Ramos (cell line): ENCODE data around the gene LY6G5B.

Source experiments
- in situ Hi-C: fragments of 300-500 bp; cut with MboI; formaldehyde crosslinking; loops from one replicate; pipeline ENCODE4 v1.14.3; 2022; ENCODE audit warnings: low sequenced_read_pairs; ENCODE audit not compliant: unreplicated experiment

Gene LY6G5B

DNA sequence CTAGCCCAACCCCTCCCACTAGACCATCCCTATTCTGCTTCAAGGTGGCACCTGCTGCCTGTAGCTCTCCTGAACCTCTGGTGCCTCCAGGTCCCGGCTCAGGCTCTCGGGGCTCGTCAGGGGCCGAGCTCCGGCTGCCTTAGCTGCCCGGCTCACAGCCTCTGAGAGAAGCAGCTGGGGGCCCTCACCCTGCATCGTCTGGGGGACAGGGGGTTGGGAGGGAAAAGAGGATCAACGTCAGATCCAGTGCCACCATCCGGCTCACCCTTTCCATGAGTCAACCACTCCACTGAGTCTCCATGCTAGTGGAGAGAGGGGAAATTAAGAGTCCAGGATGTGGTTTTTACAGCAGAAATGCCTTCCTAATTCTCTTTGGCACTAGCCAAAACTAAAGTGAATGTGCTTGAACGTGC, 30.3 kb upstream of the LY6G5B start:
- in situ Hi-C loops, result no loop called here

DNA sequence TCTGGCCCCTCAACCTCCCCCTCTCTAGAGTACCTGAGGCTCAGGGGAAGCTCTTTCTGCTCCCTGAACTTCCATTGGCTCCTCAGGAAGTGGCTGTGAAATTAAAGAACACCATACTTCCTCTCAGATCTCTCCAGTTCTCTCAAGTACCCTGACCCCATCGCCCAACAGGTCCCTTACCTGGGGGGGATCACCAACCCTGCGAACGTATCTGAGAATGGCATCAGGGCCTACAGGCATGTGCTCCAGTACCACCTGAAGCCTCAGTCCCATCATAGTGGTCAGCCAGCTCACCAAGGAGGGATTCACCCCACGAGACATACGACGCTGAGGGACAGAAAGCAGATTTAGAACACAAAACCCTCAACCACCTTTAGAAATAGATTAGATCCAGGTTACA, 29.2 kb upstream of the LY6G5B start:
- in situ Hi-C loops, result no loop called here

DNA sequence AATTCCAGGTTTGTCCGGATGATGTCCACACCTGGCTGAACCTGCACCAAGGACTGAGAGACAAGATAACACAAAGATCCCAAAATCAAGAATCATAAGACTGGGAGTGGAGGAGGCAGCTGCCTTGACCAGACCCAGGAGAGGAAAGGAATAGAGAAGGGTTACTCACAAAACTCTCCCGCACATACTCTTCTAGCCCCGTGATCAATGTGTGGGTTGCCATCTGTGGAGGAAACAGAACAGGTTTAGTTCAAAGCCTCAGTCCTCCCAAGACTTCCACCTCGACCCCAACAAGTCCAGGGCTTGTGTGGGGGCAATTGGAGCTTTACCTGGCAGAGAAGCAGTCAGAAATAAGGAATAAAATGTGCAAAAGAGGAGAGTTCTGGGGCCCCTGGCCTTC, 28.4 kb upstream of the LY6G5B start:
- in situ Hi-C loops, result no loop called here

DNA sequence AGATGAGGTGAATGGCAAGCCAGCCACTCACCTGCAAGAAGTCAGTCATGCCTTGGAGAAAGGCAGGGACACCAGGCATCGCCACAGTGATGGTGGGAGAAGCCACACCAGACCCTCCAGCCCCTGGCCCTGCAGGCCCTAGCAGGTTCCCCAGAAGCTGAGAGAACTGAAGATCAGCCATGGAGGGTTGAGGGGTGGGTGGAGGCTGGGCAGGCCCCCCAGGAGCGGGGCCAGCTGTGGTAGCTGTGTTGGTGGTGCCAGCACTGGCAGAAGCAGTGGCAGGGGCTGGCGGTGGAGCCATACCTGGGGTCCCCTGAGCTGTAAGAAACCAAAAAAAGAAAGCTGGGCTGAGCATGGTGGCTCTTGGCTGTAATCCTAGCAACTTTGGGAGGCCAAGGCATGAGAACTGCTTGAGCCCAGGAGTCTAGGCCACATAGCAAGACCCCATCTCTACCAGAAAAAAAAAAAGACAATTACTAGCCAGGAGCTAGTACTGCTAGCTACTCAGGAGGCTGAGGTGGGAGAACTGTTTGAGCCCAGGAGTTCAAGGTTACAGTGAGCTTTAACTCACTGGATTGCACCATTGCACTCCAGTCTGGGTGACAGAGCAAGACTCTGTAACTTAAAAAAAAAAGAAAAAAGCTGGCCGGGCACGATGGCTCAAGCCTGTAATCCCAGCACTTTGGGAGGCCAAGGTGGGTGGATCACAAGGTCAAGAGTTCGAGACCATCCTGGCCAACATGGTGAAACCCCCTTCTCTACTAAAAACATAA, 26.8 kb upstream of the LY6G5B start:
- in situ Hi-C loops, result no loop called here

DNA sequence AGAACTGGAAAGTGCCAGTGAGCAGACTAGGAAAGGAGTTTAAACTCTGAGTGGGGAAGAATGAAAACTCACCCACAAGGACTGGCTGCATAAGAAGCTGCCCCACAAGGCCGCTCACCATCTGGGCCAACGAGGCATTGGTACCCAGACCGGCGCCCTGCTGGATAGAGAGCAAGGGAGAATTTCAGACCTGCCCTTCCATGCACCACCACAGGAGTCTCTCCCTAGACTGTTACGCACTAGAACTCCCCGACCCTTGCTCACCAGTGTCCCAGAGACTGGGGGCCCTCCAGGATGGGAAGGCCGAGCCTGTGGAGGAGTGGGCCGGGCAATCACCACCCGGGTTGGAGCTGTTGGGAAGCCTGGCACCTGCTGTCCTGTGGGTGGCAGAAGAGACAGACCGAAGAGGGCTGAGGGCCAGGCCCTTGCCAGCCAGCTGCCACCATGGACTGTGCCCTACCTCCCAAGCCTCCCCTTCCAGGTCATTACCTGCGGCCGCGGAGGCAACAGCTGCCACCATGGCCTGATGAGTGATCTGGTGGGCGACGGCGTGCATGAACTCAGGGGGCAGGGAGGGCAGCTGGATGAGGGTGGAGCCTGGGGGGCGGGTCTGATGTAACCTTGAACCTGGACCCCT, 25.8 kb upstream of the LY6G5B start:
- in situ Hi-C loops, result no loop called here

DNA sequence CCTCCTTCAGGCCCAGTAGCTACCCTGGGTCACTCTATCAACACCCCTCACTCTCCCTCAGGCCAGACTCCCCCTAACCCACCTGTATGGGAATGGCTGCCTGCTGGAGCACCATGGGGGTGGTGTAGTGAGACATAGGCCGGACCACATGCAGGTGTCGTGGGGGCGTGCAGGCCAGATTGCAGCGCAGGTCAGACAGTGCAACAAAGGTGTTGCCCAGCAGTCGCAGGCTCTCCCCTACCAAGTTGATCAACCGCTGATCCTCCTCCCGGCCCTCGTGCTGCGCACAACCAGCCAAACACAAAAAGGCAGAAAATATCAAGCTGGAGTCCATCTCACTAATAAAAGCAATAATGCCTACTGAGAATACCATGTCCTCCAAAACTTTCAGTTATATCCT, 24.5 kb upstream of the LY6G5B start:
- in situ Hi-C loops, result no loop called here

DNA sequence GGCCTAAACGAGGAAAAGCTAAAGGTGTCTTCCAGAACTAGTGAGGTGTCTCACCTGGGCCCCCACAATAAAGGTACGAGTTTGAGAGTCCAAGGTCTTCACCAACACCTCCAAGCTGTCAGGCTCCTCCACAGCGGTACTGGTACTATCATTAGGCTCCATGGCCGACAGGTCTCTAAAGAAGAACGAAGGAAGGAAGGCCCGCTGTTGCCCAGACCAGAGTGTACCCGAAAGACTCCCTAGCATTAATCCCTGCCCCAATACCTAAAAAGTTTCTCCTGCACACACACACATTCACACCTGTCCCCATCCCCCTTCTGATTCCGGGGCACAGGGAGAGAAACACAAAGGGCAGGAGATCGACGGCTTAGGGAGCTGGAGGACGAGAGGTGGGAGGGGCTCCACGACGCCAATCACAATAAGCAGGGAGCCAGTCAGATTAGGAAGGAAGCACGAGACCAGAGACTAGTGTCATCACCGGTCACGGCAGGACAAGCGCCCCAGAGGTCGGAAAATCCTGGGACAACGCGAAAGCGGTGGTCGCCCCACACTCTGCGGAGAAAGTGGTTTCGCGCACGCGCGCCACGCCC, 18.1 kb upstream of the LY6G5B start:
- in situ Hi-C loops, result no loop called here

DNA sequence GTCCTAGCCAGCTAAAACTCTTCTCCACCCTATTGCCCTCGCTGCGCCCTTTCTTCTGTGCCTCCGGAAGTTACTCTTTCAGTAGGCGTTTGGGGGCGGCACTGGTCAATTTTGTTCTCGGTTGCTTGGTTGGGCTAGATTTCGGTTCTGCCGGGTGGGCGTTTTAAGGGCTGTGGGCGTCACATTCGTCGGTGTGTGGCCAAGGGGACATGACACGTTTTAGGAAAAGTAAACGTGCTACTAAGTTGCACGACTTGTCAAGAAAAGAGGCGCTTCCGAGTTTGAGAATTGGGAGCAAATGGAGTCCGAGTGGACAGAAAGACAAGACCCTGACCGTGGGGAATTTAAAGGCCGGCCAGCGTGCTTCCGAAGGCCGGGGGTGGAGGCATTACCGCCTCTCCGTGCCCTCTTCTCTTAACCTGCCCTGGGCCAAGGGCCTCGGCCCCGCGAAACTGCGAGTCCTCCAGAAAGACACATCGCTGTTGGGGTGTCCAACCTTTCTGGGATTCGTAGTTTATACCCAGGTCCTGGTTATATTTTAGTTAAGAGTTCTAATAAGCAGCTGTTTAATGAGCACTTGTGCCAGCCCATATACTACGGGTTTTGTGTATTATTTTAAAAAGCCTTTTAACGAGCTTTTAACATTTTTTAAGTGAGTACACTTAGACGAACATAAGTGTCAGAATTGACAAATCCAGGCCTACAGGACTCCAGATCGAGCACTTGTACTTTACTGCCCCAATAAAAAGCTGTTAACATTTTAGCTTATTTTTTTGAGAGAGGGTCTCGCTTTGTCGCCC, 16.7 kb upstream of the LY6G5B start:
- in situ Hi-C loops, result no loop called here

DNA sequence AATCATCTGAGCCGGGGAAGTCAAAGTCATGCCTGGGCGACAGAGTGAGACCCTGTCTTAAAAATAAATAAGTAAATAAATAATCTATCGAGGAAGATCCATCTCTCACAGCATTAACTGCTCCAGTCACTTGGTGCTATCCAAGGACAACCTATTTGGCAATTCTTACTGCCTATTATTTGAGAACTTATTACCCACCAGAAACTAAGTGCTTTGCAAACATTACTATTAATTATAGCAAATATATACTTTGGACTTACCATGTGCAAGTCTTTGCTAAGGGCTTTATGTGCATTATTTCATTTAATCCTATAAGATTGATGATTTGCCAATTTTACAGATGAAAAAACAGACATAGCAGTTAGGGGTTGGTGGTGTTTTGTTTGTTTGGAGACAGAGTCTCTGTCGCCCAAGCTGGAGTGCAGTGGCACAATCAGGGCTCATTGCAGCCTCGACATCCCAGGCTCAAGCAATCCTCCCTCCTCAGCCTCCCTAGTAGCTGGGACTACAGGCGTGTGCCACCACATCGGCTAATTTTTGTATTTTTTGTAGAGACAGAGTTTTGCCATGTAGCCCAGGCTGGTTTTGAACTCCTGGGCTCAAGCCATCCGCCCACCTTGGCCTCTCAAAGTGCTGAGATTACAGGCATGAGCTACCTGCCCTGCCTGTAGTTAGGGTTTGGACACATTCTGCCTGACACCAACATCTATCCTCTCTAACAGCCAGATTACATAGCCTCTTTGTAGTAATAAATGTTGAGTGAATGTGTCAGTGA, 15.0 kb upstream of the LY6G5B start:
- in situ Hi-C loops, result no loop called here

DNA sequence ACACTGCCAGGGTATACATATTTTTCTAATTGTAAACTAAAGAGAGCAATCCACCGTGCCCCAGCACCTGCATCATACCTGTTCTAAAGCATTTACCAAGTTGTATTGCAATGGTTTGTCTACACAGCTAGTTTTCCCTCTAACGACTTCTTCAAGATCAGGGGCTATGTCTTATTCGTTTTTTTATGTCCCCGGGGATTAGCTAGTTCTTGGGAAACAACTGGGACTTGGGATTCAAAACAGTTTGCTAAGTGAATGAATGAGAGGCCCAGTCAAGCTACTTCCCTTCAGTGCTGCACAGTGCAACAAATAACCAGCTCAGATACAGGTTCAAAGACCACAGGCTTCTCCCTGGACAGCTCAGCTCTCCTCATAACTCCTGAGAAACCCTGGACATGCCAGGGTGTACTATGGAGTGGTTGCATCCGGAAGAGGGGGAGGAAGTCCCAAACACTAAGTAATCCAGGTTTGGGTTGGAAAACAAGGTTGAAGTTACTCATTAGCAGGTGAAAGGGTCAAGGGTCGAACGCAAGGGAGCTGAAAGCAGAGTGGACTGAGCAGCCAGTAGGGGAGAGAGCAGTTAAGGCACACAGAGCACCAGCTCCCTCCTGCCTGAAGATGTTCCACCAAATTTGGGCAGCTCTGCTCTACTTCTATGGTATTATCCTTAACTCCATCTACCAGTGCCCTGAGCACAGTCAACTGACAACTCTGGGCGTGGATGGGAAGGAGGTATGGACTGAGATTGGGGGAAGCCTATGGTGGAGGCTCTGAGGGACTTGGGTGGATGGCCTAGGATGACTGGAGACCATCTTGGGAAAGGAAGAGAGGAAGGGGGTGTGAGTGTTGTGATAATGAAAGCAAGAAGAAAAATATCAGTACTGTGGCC, 14.2 kb upstream of the LY6G5B start, which contains the start of gene APOM:
Gene APOM (plus strand): TSS at position 546 of the 889 bp plus-strand sequence. CDS start 73 bp downstream, at position 619.
- in situ Hi-C loops, result no loop called here

DNA sequence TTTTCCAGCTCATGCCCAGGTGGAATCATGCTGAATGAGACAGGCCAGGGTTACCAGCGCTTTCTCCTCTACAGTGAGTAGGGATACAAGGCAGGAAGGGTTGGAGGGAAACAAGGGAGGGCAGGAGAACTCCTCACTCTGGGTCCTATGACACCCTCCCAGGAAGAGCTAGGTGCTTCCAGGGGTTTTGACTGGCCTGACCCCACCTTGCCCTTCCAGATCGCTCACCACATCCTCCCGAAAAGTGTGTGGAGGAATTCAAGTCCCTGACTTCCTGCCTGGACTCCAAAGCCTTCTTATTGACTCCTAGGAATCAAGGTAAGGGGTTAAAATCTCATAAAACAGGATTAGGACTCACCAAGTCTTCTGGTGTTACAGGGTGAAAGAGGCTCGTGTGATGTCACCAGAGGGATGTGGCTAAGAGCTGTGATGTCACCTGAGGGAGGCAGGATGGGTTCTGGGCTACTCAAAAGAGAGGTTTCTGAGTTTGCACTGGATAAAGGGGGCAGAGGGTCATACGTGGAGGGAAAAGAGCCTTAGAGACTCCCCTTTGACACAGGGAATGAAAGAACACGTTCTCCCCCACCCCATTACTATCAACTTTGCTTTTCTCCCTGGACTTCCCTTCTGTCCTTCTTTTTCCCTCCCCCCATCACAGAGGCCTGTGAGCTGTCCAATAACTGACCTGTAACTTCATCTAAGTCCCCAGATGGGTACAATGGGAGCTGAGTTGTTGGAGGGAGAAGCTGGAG, 12.2 kb upstream of the LY6G5B start:
- in situ Hi-C loops, result no loop called here

DNA sequence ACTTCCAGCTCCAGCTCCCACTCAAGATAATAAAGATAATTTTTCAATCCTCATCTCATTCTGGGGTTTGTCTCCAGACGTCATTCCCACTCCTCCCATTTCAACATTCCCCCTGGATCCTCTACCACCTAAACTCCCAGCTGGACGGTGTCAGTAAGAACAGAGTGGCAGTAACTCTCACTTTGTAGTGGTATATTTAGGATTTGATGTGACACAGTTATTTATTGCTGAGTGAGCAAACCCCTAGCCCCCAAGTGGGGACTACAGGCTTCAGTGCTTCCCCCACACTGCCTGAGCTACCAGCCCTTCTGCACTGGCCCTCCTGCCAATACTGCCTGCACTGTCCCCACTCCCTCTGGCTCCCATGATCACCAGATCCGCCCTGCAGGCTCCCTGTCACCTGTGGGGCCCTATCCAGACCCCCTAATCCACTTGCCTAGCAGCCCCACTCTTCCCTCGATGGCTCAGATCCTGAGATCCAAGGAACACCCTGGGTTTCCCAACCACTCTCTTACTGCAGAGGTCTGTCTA, 11.6 kb upstream of the LY6G5B start:
- in situ Hi-C loops, result no loop called here

DNA sequence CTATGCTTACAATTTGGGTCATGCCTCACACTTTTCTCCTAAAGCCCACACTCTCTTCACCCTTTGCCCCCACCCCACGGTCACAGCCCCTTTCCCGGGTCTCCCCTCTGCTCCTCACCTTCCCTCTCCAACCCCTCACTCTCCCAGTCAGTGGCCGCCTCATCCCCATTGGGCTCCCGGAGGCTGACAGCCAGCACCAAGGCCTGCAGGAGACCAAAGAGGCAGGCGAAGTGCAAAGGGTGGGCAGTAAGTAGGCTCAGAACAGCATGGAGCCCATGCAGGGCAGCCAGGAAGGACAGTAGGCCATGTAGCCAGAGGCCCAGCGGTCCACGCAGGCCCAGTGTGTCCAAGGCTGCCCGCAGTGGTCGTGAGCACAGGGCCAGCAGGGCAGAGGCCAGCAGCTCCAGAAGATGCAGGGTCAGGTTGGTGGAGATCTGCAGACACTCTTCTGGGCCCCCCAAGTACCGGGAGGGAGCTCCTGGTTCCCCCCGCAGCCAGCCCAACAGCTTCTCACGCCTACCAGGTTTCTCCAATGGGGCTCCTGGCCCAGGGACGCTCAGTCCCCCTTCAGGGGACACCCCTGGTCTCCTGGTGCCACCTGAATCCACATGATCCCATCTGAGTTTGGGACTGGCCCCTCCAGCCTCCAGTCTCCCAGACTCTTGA, 10.7 kb upstream of the LY6G5B start:
- in situ Hi-C loops, result no loop called here

DNA sequence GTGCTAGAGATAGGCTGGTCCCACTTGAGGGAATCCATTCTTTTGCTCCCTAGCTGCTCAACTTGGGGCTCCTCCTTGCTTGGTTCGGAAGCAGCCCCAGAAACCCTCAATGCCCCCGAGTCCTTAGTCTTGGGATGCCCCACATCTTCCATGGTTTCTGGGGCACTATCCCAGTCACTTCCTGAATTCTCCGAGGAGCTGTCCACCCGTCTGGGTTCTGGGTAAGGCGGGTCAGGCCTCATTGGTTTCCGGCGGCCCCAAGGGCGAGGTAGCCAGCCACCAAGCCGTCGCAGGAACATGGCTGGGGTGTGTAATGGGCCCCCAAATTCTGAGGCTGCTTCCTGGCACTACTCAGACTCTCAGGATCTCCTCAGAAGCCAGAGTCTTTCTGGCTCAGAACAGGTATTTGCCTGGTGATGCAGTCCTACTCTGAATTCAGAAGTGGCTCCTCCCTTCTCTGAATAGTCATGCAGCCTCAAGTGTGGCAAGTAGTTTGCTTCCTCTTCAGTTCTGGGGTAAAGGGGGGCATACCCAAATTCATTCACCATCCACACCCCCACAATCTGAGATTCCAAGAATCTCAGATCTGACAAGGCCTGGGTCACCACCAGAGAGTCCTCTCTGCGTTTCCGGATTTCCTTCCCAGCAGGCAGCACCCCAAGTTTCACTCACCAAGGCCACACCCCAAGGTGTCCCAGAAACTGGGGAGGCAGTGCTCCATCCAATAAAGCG, 10.0 kb upstream of the LY6G5B start:
- in situ Hi-C loops, result no loop called here

DNA sequence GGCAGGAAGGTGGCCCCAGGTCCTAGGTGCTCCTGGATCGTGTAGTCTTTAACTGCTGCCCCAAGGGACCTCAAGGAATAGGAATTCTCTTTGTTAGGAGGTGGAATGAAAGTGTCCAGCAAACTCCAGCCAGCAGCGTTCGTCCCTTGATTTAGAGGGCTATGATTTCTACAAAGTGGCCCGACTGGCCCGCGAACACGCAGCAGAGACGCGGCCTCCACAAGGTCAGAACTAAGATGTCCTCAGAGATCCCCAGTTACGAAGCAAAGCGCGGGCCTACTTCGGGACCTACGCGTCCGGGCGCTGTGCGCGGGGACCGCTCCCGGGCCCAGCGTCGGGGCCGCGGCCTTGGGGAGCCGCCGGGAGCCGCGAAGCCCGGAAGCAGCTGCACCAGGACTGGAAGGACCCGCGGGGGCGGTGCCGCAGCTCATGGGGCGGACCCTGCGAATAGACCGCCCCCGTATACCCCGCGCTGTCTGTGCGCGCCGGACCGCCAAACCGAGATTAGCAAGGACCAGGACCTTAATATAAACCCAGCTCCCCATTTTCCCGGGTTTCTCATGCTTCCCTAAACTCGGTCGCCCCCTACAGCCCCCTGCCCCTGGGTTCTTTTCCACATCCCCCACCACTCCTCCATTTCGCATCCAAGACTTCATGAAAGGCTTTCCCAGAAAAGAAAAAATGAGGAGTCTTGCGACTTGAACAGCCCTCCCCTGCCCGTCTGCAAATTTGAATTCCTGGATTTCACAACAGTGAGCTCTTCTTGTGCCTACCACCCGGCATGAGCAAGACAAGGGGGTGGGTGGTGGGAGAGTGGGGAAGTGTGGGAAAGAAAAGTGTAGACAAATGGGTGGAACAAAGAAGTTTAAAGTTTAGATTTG, 9.2 kb upstream of the LY6G5B start, which contains the start of gene C6orf47:
Gene C6orf47 (minus strand): TSS at position 398 of the 881 bp plus-strand sequence. CDS start 831 bp downstream, outside the sequence.
- in situ Hi-C loops, result no loop called here
